Eye (tissue), 1 donor: Measurements from ENCODE around the gene INSYN2A.

Experiments
- DNase-seq: peaks from one replicate; pipeline ENCODE4 v3.0.0-alpha.2; 2015

INSYN2A gene, protein sequence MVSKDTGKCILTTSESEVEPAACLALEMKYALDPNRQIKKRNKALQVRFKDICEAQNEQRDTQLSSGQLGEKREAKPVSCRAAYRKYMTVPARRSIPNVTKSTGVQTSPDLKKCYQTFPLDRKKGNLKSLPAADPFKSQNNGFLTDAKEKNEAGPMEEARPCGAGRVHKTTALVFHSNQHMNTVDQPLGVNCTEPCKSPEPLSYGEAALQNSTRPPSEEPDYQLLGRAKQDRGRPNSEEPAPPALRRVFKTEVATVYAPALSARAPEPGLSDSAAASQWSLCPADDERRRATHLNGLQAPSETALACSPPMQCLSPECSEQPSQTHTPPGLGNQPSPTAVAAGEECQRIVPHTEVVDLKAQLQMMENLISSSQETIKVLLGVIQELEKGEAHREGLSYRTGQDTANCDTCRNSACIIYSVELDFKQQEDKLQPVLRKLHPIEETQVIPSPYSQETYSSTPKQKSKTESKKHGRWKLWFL

DNA sequence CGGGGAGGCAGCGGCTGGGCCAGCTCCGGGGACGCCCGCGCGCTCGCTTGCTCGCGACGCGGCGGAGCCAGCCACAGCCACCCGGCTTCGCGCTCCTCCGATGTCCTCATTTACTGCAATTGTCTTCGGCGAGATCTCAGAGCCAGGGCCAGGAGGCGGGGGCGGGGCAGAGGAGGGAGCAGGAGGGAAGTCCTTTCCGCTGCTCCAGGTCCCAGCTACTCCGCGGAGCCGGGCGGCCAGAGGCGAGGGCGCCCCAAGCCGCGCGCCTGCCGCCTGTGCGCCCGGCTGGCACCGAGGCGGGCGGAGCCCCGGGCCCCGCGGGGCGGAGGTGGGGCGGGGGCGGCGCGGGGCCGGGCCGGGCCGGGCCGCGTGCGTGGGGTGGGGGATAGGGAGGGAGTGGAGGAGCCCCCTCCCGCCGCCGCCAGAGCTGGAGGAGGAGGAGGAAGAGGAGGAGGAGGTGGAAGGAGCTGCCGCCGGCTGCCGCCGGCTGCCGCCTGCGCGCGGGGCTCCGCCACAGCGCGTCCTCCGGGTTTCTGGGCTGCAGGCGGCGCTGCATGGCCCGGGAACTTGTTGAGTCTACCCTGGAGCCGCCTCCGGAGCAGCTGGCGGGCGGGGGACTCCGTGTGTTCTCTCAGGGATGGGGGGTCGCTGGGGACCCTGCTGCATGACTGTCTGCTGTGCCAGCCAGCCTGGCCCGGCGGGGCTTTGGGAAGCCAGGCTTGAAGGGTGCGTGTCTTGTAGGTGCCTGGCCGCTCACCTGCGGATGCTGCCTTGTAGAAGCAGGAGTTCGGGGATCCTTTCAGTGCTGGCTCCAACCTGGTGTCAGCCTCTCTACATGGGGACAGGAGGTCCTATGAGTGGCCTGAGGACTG, at the start of gene INSYN2A:
INSYN2A (minus strand) TSS at position 310 of the 872 bp plus-strand sequence. CDS start 20,196 bp downstream, outside the sequence.
- peak; percentile 88 for DNase-seq

DNA sequence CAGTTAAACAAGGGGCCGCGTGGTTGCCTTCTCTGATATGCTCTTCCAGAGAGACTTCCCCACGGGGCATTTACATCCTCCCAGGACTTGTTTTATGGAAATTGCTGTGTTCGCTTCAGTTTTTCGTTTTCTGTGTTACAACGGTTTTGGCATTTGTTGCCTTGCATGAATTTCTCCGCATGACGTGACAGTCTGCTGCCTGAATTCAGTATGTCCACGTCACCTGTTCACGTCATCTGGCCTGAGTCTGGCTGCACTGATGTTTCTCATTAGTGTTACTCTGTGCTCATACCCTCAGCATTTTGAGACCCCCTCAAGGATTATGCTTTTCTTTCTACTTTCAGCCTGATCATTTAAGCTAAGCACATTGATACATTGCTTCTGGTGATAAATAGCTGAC, 49.1 kb upstream of the INSYN2A start:
- DNase-seq = peak; percentile 12

DNA sequence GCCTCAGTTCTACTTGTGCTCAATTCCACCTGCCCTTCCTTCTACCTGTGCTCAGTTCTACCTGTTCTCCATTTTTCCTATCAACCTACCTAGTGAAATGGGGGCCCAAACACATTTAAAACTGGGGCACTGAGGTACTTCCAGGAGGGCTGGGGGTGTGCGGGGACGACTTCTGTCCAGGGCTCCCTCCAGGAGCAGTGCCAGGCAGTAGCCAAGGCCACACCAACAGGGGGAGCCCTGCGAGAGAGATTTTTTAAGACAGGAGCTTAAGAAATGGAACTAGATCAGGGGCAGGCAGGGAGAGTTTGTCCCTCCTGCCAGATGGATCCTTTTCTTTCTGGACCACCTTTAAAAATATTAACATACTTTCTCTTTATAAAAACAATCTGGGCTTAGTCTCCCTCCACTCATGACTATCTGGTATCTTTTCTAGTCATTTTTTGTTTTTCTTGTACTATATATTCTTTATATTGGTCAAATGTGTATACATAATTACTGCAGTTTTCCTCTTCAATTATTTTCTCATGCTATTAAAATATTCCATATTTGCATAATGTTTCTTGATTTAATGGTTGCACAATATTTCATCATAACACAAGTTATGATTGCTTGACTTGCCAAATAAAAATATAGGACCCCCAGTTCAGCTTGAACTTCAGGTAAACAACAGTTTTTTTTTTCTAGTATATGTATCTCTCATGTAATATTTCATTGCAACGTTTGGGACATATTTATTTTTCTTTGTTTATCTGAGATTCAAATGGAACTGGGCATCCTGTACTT, 47.3 kb upstream of the INSYN2A start:
- DNase-seq = peak; percentile 49

DNA sequence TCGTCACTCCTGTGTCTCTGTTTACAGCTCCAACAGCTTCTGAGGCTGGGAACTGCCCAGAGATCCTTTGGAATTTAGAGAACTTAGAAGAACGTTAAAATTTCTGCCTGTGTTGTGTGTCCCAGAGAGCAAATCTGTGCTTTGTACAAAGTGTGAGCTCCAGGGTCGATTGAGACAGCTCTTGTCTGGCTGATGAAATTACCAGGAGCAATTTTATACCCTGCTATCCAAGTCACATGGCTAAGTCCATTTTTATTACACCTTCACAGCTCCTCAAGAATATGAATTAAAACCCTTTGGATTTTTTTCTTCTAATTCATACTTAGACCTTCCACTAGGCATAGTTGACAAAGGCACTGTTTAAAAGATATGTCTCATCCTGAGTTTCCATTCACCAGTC, 46.5 kb upstream of the INSYN2A start:
- DNase-seq = no peak

DNA sequence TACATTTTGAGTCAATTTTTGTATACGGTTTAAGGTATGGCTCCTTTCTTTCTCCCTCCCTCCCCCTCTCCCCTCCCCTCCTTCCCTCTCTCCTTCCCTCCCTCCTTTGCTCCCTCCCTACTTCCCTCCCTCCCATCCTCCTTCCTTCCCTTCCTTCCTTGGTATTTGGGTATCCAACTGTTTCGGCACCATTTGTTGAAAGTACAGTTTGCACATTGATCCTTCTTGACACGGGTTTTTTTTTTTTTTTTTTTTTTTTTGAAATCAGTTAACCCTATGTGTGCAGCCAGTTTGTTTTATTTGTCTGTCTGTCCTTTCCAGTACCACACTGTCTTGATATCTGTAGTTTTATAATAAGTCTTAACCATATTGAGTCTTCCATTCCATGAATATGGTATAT, 39.9 kb upstream of the INSYN2A start:
- DNase-seq = no peak

DNA sequence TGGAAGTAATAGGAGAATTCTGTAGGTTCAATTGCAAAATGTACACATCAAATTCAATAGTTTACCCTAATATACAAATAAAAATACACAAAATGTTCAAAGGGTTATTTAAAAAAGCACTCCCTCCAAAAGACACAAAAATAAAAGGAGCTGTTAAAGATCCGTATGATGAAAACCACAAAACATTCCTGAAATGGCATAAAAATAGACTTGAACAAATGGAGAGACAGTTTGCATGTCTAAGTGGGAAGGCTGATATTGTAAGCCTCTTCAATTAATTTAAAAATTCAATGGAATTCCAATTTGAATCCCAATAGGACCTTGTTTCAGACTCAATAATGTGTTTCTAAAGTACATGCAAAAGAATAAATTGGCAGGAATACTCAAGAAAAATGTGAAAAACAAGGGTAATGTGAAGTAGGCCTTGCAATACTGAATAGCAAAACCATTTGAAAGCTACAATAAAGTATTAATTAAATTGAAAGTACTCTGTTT, 38.0 kb upstream of the INSYN2A start:
- DNase-seq = no peak

DNA sequence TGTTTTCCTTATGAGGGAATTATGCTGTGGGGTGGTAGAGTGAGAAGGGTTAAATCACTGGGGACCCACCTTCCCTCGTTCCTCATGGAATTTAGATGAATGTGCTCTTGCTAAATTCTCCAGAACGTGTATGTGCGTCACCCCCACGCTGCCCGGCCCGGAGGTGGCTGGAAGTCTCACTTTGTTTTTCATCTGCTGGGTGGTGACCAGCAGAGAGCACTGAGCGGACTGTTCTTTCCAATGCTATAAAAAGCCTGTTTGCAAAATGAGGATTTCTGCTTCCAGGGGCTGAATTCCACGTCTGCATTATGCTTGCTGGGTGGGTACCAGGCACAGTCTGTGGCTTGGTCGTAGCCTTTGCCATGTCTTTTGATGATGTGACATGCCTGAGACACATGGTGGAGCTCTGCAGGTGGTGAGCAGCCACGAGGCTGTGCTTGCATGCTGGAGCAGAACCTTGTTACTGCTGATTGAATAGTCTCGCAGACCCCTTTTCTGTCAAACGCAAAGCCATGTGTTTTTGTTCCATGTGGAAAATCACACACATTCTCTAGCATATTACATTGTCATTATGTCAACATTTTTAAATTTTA, 31.9 kb upstream of the INSYN2A start:
- peak; percentile 25 for DNase-seq

DNA sequence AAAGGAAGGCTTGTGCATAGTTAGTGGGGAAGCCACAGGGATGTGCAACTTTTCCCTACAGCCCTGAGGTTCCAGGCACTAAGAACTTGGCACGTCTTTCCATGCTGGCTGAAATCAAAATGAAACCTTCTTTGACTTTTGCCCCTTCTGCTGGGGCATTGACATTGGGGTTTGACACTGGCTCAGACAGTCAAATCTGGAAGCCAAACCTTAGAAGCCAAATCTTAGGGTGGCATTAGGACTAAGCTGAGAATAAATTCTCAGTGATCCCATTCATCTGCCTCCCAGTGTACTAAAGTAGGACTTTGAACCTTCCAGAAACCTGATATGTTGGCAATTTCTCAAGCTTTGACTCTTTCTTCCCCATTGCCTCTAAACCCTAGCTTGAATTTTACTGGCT, 31.3 kb upstream of the INSYN2A start:
- no peak for DNase-seq

DNA sequence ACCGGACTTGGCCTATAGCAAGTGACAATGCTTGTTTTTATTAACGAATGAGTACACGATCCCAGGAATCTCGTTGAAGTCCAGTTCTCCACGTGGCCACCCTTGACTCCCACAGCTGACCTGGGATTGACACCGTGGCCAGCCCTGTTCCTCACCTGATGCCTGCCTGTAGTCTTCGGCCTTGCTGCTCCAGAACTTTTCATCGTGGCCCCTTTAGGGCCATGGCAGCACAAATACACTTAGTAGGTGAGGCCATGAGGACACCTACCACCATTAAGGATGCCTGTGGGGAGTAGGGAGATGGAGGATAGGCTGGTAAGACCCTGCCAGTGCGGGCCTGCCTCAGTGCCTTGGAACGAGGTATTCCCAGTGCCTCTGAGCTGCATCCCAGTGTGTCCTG, 30.6 kb upstream of the INSYN2A start:
- DNase-seq = no peak

DNA sequence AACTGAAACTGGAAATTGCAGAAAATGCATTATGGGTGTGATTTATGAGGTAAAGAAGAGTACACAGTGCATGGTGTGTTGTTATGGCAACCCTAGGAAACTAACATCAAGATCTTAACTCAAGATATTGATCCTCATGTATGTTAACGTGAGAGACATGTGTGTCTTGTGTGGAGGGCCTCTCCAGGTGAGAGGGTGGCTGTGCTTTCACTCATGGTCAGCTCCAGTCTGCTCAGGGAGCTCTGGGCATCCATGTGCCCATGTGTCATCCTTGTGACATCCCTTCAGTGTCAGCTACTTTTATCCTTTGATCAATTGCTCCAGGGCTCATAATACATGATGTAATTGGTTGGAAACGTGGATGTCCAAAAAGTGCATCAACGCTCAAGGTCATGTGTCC, 24.9 kb upstream of the INSYN2A start:
- no peak for DNase-seq

DNA sequence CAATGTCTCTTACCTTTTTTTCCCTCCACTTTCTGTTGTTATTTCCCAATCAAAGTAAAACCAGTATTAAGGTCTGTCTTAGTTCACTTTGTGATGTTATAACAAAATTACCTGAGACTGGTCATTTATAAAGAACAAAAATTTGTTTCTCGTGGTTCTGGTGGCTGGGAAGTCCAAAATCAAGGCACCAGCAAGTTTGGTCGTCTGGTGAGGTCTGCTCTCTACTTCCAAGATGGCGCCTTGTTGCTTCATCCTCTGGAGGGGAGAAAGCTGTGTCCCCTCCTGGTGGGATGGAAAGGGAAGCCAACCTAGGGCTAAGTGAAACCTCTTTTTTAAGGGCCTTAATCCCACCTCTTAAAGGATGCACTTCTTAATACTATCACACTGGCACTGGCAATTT, 22.3 kb upstream of the INSYN2A start:
- no peak for DNase-seq

DNA sequence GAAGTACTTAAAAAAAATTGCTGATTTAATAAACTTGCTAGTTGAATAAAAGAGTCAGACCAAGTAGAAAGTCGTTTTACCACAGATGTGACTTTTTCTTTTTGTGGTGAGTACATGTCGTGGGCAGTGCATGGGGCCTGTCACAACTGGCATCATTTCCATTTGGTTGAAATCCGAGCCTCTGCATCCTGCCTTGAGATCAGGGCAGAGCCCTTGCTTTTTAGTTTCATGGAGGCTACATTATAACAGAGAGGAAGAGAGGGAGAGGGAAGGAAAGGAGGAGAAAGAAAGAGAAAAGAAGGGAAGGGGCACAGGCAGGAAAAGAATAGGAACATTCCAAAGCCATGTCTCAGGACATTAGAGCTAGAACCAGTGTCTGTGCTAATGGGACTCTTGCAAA, 20.4 kb upstream of the INSYN2A start:
- no peak for DNase-seq

DNA sequence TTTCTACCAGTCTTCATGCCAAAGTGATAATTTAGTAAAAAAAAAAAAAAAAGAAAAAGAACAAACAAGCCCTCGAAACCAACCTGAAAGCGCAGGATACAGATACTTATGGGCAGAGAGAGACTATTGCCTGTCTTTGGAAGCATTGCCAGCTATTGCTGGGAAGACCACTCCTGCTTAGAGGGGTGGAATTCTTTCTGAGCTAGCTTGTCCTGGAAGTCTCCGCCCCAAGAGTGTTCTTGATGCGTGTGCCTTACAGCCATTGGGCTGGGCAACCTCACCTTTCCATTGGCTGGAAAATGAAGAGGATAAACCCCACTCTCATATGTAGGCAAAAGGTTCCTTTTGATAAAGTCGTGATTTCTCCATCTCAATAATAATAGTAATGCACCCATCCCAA, 19.9 kb upstream of the INSYN2A start:
- DNase-seq = no peak

DNA sequence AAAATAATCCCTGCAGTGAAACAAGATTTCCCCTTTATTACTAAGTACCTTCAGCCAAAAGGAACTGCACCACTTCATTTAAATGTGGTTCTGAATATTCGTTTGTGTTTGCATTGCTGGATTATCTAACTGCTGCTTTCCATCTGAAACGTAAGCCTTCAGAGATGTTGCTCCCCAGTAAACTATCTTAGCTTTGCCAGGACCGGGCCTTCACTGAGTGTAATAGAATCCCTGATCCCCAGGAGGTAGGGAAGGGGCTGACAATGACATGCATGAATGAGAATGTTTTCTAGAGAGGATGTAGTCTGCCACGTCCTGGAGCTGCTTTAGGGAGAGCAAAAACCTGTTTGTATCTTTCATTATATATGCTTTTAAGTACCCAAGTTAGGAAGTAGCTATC, 19.5 kb upstream of the INSYN2A start:
- DNase-seq = no peak

DNA sequence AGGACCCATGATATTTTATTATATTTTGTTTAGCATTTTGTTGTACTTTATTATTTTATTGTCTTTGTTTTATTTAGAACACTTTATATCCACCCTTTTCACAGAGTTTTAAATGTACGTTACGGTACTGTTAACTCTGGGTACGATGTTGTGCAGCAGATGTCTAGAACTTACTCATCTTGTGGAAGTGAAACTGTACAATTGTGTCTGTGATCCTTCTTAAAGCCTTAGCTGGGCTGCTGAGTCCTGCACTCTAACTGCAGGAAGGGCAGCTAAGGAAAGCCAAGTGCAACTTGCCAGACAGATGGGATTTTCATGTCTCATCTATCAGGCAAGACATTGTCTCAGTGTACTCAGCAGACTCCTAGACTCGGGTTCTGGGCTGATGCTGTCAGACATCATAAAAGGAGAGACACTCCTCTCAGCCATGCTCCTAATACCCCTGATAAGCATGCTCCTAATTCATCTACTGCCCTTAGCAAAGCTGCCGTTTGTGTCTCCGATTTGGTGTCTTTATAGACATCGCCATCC, 14.6 kb upstream of the INSYN2A start:
- DNase-seq = no peak

DNA sequence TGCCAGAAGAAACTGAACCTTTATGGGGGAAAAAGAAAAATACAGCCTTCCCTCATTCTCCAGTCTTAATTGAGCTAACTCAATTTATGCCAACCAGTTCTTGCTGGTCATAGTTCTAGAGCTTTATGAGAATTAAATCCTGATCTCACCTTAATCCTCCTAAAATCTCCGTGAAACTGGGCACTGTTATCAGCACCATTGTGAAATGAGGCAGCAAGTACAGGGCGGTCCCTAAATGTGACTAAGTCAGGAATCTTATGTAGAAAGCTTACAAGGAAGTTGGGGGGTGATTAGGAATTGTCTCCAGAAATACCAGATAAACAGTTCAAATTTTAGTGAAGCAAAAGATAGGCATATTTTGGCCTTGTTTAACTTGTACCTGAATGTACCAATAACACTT, 10.7 kb upstream of the INSYN2A start:
- DNase-seq = no peak

DNA sequence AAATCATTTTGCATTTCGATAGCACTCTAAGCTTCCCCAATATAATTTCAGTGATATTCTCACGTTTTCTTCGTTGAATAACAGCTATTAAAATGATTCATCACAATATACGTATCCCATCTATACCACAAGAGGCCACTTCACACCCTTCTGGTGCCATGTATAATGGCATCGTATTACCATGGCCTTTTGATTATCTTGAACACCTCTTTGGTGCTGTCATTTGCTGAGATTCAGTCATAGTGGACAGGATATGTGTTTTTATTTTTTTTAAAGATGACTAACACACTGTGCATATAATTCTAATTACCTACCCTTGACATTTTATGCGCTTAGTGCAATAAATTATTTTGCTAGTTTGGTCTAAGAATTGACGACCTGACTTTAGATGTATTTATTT, 6.7 kb upstream of the INSYN2A start:
- no peak for DNase-seq

DNA sequence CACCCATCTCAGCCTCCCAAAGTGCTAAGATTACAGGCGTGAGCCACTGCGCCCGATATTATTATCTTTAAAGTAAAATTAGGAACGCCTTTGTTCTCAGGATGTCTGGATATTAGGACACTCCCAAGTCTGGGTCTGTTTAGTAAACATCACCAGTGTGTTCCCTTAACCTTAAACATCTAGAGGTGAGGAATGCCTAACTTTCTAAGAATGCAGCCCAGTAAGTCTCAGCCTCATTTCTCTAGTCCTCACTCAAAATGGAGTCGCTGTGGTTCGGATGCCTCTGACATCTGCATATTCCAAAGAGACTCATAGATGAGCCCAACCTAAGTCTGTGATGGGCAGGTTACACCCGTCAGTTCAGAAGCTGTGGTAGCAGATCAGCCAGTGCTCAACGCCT, 4.3 kb upstream of the INSYN2A start:
- no peak for DNase-seq

DNA sequence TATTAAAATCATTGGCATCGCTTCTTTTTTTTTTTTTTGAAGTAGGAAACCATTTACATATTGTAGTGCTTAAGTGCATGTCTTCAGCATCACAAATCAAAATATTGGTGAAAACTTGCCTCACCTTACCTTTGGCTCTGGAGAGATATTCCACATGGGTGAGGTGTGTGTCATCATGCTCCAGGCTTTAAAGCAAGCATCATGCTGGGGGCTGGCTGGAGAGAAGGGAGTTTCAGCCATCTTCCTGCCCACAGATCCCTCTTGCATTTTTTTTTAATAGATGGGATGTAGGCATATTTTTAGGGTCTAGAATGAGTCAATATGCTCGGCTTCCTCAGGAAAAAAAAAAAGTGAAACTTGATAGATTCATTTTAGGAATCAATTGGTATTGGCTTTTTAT, 2.3 kb upstream of the INSYN2A start:
- no peak for DNase-seq

DNA sequence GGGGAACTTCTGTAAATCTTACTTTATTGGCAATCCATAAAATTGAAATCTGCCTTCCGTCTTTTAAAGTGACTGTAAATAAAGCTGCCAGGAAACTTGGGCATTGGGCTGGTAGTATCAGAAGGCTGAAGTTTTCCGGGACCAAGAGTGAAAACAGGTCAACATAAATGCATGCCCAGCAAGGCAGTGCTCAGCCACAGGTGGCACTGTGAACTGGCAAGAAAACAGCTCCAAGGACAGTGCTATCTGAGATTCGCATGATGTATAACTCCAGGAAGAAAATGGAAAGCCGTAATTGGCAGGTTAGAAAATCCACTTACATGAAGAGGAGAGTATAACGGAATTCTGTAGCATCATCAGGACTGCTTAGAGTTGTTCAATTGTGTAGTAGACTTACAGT, 1.9 kb upstream of the INSYN2A start:
- no peak for DNase-seq

DNA sequence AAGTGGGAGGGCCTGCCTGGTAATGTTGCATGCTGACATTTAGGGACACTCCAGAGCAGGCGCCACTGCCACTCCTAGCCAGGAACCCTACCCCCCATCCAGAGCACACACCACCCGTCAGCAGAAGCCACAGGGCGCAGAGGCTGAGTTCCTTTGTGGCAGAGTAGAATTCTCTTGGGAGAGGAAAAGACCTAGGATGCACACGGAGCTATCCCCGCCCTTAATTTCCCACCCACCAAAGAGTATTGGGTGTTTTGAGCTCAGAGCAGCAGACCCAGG, 702 bp upstream of the INSYN2A start:
- DNase-seq = no peak

DNA sequence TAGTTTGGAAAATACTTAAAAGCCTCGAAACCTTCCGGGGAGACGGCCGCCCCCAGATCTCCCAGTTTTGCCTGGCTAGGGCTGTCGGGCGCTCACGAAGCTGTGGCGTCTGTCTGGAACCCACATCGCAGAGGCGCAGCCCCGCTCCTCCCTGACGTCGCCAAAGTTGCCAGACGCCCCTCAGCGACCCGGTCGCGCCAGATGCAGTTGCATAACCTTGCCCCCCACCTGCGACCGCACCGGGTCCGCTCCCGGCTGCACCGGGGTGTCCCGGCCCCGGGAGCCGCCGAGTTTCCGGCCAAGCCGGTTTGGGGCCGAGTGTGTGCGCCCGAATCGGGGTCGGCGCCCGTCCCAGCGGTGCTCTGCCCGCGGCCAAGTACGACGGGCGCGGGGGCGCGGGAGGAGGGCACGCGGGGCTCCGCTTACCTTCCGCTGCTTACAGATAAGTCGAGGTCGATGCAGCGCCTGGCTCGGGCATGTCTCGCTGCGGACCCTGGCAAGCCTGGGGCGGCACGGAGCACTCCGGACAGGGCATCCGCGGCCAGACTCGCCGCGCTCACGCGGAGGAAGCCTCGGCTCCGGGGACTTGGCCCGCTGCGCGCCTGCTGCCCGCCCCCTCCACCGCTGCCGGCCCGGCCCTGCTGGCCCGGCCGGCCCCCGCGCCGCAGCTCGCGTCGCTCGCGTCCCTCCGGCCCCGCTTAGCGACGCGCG, 665 bp downstream of the INSYN2A start:
- DNase-seq = peak; percentile 72
